ENCODE results near the gene STRAP. TPM values are rescaled to one million over a fixed set of nuclear protein-coding genes. Genes with fewer than 3 reads are reported as not detected.

STRAP gene
- total and polyA plus RNA-seq, 10 of the 15 experiments (the other 5 are each of a cell fraction or from before 2014, with no cell fraction given), result 64.3 to 281 (median 119) TPM

DNA sequence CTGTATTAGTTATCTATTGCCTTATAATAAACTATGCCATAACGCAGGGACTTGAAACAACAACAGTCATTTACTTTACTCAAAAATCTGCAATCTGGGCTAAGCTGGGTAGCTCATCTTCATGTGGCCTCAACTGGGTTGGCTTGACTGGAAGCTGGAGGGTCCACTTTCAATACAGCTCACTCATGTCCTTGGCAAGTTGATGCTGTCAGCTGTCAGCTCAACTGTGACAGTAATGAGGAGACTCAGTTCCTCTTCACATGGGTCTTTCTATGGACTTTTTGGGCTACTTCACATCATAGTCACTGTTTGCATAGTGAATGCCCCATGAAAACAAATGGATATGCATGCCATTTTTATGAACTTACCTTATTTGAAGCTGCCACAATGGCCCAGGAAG is 33.6 kb upstream of the STRAP start:
- Histone ChIP-seq H3K4me2 (ENCODE audit: control insufficient read depth, insufficient read depth) (no peak overlapping the region), H3K27me3 (replicated peaks in 1 of 2; ENCODE audit: control insufficient read depth in 2 of 2, insufficient read depth in 2 of 2, low read length in 1 of 2) (no peaks in the 10 kb centered on the region; a peak in 1 of 4 replicates), H2AFZ (ENCODE audit: control insufficient read depth, low read depth, low read length) (no peak overlapping the region), H3K27ac (ENCODE audit: control insufficient read depth, insufficient read depth) (no peak overlapping the region), H3K79me2 (ENCODE audit: control insufficient read depth, insufficient read depth, low read length) (no peaks in the 10 kb centered on the region), H3K36me3 (ENCODE audit: control insufficient read depth in 2 of 2, insufficient read depth in 2 of 2, low read length in 1 of 2) (no peaks in the 10 kb centered on the region), H3K9me3 (replicated peaks; ENCODE audit: control insufficient read depth, insufficient read depth, low read length) (no peaks in the 10 kb centered on the region), H3K9ac (ENCODE audit: control insufficient read depth, insufficient read depth, low read length) (no peak overlapping the region), H3K4me1 (ENCODE audit: control insufficient read depth, insufficient read depth, low read length) (no peaks in the 10 kb centered on the region), H3K4me3 (no peak overlapping the region), H4K20me1 (ENCODE audit: control insufficient read depth, insufficient read depth) (no peaks in the 10 kb centered on the region)
- ChIA-PET POLR2A (interaction anchor here (1.1 kb wide), 1 partner anchor 52 kb away, joined by 4 read pairs; no protein-coding TSS in a partner anchor), CTCF (interaction anchor here (0.6 to 19.2 kb wide), 11 partner anchors 9 to 316 kb away, joined by 3 to 478 read pairs (median 5); no protein-coding TSS in a partner anchor), SMC1A (ENCODE audit: uncharacterized antibody, unreplicated experiment) (interaction anchor here (0.8 to 17.7 kb wide), 18 partner anchors 9 to 316 kb away, joined by 3 to 466 read pairs (median 4); no protein-coding TSS in a partner anchor), RAD21 (ENCODE audit: unreplicated experiment) (interaction anchor here (0.6 to 3.5 kb wide), 7 partner anchors 9 to 316 kb away, joined by 3 to 21 read pairs (median 6); no protein-coding TSS in a partner anchor)
- no TSS peak for BruUV-seq (replicated peaks)
- 69% methylated on average over 1 of the region's 1 CpG for WGBS (ENCODE audit: insufficient coverage, insufficient replicate concordance, low lambda C conversion rate, missing lambda C conversion rate)
- intact Hi-C loops (cut with micrococcal nuclease; ENCODE audit: unreplicated experiment) (no loop called here), in situ Hi-C loops (cut with MboI) (no loop called here)
- FAIRE-seq (no peak), ATAC-seq (peak; percentile 82), DNase-seq (ENCODE audit: low read depth, low spot score) (no peak)
- TF ChIP-seq EZH2 (IDR thresholded peaks at IDR 0.05; ENCODE audit: borderline replicate concordance, control insufficient read depth, low read depth, low read length), result no peak
- TF ChIP-seq, protein P1, sequence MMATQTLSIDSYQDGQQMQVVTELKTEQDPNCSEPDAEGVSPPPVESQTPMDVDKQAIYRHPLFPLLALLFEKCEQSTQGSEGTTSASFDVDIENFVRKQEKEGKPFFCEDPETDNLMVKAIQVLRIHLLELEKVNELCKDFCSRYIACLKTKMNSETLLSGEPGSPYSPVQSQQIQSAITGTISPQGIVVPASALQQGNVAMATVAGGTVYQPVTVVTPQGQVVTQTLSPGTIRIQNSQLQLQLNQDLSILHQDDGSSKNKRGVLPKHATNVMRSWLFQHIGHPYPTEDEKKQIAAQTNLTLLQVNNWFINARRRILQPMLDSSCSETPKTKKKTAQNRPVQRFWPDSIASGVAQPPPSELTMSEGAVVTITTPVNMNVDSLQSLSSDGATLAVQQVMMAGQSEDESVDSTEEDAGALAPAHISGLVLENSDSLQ (IDR thresholded peaks at IDR 0.05), result peak; percentile 41

DNA sequence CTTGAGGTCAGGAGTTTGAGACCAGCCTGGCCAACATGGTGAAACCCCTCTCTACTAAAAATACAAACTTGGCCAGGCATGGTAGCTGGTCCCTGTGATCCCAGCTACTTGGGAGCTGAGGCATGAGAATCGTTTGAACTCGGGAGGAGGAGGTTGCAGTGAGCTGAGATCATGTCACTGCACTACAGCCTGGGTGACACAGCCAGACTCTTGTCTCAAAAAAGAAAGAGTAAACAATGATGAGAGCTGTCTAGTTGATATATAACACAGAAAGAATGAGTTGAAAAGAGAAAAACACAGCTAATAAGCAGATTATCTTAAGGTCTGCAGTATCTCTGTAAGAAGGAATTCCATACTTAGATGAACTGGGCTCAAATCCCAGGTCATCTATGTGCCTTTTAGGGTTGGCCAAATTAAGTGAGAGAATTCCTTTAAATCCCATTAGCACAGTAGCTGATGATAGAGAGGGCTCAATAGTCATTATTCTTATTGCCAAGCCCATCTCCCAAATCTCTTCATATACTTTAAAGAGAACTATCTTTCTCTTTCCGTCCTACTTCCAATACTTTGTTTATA is 31.1 kb upstream of the STRAP start:
- in situ Hi-C loops (cut with MboI), result loop anchor here (5.0 to 10.0 kb wide), 3 partner anchors 254 to 576 kb away; no protein-coding TSS in a partner anchor
- H3K9me3 ChIP-seq (replicated peaks; ENCODE audit: control insufficient read depth, insufficient read depth, low read length), result no peaks in the 10 kb centered on the region
- CTCF ChIA-PET, result interaction anchor here (0.6 to 19.2 kb wide), 5 partner anchors 176 to 574 kb away, joined by 3 to 478 read pairs (median 4); no protein-coding TSS in a partner anchor
- no peaks in the 10 kb centered on the region for H3K79me2 ChIP-seq (ENCODE audit: control insufficient read depth, insufficient read depth, low read length)
- H3K36me3 ChIP-seq (ENCODE audit: control insufficient read depth in 2 of 2, insufficient read depth in 2 of 2, low read length in 1 of 2), result no peaks in the 10 kb centered on the region
- FAIRE-seq (no peak), ATAC-seq (no peak), DNase-seq (ENCODE audit: low read depth, low spot score) (no peak)
- no peaks in the 10 kb centered on the region for H3K27me3 ChIP-seq (replicated peaks in 1 of 2; ENCODE audit: control insufficient read depth in 2 of 2, insufficient read depth in 2 of 2, low read length in 1 of 2)
- RAD21 ChIA-PET (ENCODE audit: unreplicated experiment), result interaction anchor here (0.7 to 2.6 kb wide), 2 partner anchors 60 to 266 kb away, joined by 4 to 7 read pairs; no protein-coding TSS in a partner anchor
- no peak overlapping the region for H3K4me2 ChIP-seq (ENCODE audit: control insufficient read depth, insufficient read depth)
- H4K20me1 ChIP-seq (ENCODE audit: control insufficient read depth, insufficient read depth), result no peaks in the 10 kb centered on the region
- WGBS (ENCODE audit: insufficient coverage, insufficient replicate concordance, low lambda C conversion rate, missing lambda C conversion rate), result 61% methylated on average over 3 of the region's 3 CpGs
- intact Hi-C loops (cut with micrococcal nuclease; ENCODE audit: unreplicated experiment), result no loop called here
- no peak overlapping the region for H3K9ac ChIP-seq (ENCODE audit: control insufficient read depth, insufficient read depth, low read length)
- SMC1A ChIA-PET (ENCODE audit: uncharacterized antibody, unreplicated experiment), result interaction anchor here (0.8 to 17.7 kb wide), 7 partner anchors 12 to 319 kb away, joined by 3 to 466 read pairs (median 5); no protein-coding TSS in a partner anchor
- H3K4me1 ChIP-seq (ENCODE audit: control insufficient read depth, insufficient read depth, low read length), result no peaks in the 10 kb centered on the region
- POLR2A ChIA-PET, result no interaction called here
- H2AFZ ChIP-seq (ENCODE audit: control insufficient read depth, low read depth, low read length), result no peak overlapping the region
- no TSS peak for BruUV-seq (replicated peaks)
- H3K4me3 ChIP-seq, result no peak overlapping the region
- no peak overlapping the region for H3K27ac ChIP-seq (ENCODE audit: control insufficient read depth, insufficient read depth)
- TF ChIP-seq, protein P2, sequence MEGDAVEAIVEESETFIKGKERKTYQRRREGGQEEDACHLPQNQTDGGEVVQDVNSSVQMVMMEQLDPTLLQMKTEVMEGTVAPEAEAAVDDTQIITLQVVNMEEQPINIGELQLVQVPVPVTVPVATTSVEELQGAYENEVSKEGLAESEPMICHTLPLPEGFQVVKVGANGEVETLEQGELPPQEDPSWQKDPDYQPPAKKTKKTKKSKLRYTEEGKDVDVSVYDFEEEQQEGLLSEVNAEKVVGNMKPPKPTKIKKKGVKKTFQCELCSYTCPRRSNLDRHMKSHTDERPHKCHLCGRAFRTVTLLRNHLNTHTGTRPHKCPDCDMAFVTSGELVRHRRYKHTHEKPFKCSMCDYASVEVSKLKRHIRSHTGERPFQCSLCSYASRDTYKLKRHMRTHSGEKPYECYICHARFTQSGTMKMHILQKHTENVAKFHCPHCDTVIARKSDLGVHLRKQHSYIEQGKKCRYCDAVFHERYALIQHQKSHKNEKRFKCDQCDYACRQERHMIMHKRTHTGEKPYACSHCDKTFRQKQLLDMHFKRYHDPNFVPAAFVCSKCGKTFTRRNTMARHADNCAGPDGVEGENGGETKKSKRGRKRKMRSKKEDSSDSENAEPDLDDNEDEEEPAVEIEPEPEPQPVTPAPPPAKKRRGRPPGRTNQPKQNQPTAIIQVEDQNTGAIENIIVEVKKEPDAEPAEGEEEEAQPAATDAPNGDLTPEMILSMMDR (IDR thresholded peaks at IDR 0.05 in 2 of 3, conservative IDR thresholded peaks at IDR 0.05 in 1 of 3; ENCODE audit: control insufficient read depth in 2 of 3, extremely low read depth in 1 of 3, insufficient read depth in 1 of 3, low read depth in 3 of 3, low read length in 3 of 3), result no peak
- TF ChIP-seq, protein P3, sequence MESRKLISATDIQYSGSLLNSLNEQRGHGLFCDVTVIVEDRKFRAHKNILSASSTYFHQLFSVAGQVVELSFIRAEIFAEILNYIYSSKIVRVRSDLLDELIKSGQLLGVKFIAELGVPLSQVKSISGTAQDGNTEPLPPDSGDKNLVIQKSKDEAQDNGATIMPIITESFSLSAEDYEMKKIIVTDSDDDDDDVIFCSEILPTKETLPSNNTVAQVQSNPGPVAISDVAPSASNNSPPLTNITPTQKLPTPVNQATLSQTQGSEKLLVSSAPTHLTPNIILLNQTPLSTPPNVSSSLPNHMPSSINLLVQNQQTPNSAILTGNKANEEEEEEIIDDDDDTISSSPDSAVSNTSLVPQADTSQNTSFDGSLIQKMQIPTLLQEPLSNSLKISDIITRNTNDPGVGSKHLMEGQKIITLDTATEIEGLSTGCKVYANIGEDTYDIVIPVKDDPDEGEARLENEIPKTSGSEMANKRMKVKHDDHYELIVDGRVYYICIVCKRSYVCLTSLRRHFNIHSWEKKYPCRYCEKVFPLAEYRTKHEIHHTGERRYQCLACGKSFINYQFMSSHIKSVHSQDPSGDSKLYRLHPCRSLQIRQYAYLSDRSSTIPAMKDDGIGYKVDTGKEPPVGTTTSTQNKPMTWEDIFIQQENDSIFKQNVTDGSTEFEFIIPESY (IDR thresholded peaks at IDR 0.05), result no peak
- TF ChIP-seq RAD51 (IDR thresholded peaks at IDR 0.05), result no peak
- TF ChIP-seq, protein P4, sequence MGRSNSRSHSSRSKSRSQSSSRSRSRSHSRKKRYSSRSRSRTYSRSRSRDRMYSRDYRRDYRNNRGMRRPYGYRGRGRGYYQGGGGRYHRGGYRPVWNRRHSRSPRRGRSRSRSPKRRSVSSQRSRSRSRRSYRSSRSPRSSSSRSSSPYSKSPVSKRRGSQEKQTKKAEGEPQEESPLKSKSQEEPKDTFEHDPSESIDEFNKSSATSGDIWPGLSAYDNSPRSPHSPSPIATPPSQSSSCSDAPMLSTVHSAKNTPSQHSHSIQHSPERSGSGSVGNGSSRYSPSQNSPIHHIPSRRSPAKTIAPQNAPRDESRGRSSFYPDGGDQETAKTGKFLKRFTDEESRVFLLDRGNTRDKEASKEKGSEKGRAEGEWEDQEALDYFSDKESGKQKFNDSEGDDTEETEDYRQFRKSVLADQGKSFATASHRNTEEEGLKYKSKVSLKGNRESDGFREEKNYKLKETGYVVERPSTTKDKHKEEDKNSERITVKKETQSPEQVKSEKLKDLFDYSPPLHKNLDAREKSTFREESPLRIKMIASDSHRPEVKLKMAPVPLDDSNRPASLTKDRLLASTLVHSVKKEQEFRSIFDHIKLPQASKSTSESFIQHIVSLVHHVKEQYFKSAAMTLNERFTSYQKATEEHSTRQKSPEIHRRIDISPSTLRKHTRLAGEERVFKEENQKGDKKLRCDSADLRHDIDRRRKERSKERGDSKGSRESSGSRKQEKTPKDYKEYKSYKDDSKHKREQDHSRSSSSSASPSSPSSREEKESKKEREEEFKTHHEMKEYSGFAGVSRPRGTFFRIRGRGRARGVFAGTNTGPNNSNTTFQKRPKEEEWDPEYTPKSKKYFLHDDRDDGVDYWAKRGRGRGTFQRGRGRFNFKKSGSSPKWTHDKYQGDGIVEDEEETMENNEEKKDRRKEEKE (IDR thresholded peaks at IDR 0.05), result no peak

Data from GM12878 (cell line).